ENCODE data around the gene OSBPL1A.

DNA sequence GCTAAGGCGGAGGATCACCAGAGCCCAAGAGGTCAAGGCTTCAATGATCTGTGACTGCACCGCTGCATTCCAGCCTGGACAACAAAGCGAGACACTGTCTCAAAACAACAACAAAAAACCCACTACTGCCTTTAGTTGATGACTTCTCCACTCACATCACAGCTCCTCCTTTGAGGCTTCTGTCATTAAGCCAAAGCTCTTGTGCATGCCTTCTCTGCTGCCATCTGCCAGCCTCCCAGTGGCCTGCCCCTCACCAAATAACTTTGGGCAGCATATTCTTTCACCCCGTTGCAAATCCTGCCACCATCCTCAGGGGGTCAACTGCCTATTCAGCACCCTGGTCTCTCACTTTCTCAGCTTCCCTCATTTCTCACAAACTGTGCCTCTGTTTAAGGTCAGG, 27.5 kb downstream of the OSBPL1A start:
- TF ChIP-seq, protein P1, sequence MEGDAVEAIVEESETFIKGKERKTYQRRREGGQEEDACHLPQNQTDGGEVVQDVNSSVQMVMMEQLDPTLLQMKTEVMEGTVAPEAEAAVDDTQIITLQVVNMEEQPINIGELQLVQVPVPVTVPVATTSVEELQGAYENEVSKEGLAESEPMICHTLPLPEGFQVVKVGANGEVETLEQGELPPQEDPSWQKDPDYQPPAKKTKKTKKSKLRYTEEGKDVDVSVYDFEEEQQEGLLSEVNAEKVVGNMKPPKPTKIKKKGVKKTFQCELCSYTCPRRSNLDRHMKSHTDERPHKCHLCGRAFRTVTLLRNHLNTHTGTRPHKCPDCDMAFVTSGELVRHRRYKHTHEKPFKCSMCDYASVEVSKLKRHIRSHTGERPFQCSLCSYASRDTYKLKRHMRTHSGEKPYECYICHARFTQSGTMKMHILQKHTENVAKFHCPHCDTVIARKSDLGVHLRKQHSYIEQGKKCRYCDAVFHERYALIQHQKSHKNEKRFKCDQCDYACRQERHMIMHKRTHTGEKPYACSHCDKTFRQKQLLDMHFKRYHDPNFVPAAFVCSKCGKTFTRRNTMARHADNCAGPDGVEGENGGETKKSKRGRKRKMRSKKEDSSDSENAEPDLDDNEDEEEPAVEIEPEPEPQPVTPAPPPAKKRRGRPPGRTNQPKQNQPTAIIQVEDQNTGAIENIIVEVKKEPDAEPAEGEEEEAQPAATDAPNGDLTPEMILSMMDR (IDR thresholded peaks at IDR 0.05), result no peak
- no peak for TF ChIP-seq POLR2A (IDR thresholded peaks at IDR 0.05)
